ENCODE measurements around the gene SLC28A1.

- TF ChIP-seq MAX (IDR thresholded peaks at IDR 0.05), result no peak
- no peak for TF ChIP-seq CTCF (IDR thresholded peaks at IDR 0.05 in 2 of 3, conservative IDR thresholded peaks at IDR 0.05 in 1 of 3; ENCODE audit: borderline replicate concordance in 1 of 3, insufficient read depth in 1 of 3, low read depth in 2 of 3, low read length in 2 of 3)
- no peak for TF ChIP-seq ZNF274 (IDR thresholded peaks at IDR 0.05; ENCODE audit: low read depth, low read length)
- TF ChIP-seq POLR2A (IDR thresholded peaks at IDR 0.05; ENCODE audit: borderline replicate concordance, extremely low read depth, insufficient read depth, insufficient read length), result no peak
- TF ChIP-seq EZH2phosphoT487 (IDR thresholded peaks at IDR 0.05; ENCODE audit: borderline replicate concordance), result no peak
- TF ChIP-seq EZH2 (IDR thresholded peaks at IDR 0.05), result no peak
- TF ChIP-seq ATF3 (IDR thresholded peaks at IDR 0.05), result no peak
- no peak for TF ChIP-seq YY1 (IDR thresholded peaks at IDR 0.05; ENCODE audit: extremely low read depth, insufficient replicate concordance, low read depth, low read length)
- TF ChIP-seq JUND (IDR thresholded peaks at IDR 0.05), result no peak
- no peak for TF ChIP-seq RAD21 (IDR thresholded peaks at IDR 0.05; ENCODE audit: low read depth)
- no peak for TF ChIP-seq FOSL1 (IDR thresholded peaks at IDR 0.05; ENCODE audit: low read depth)
- no peak for TF ChIP-seq SIN3A (IDR thresholded peaks at IDR 0.05; ENCODE audit: low read depth)
- TF ChIP-seq POLR2AphosphoS5 (IDR thresholded peaks at IDR 0.05; ENCODE audit: low read depth, low read length), result no peak
- no peak for TF ChIP-seq ZFX (IDR thresholded peaks at IDR 0.05)
These were observed 65.5 kb downstream of the SLC28A1 start for GRCh38 chr15:84949845-84950569.
